NCI-H2107 (cell line): ENCODE data around the gene RASA2.
A peak's percentile ranks its signal among the peaks of the same experiment; 100 is the strongest.
"Not testable (repeated sequence)": the region's sequence is repeated elsewhere in the genome, so short reads cannot be mapped to it uniquely, and the experiment has no call there.

Experiments used
- DNase-seq: peaks from one replicate; lab custom pipeline; 2025; lab: John Stamatoyannopoulos, UW

The RASA2 gene

DNA sequence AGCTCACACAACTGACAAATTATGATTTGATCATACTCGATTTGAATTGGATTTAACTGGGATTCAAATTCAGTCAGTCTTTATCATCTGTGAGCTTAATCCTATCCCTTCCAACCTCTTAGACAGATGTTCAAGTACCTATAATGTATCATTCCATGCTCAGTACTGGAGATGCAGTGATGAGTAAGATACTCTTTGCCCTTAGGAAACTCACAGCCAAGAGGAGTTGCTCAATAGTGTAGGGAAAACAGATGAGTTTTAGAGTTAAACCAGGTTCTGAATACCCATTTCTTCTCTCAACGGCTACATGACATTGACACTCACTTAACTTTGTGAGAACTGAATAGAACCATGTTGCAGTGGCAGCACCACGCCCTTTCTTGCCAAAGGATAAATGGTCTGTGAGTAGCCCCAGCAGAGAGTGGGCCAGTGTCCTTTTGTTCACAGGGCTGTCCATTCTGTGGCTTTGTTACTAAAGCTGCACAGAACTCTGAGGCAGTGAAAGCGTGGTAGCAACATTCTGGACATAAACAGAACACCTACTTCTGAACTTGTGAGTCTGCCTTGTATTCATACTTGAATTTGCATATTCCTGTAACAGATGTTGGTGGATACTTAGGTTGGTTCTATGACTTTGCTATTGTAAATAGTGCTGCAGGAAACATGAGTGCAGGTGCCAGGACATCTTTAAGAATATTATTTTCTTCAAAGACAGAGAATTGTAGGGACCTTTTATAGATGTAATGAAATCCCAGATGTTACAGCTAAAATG lies 91.6 kb downstream of the RASA2 start:
- DNase-seq: no peak

DNA sequence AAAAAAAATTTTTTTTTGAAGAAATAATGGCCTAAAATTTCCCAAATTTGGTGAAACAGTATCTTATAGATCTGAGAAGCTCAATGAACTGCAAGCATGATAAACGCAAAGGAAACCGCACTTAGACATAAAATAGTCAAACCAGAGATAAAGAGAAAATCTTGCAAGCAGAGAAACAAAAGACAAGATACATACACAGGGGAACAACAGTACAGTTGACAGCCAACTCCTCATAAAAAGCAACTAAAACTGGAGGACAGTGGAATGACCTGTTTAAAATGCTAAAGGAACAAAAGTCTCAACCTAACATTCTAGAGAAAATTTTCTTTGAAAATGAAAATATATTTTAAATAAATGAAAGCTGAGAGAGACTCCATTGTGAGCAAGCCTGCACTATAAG lies 107.5 kb downstream of the RASA2 start:
- DNase-seq: no peak

DNA sequence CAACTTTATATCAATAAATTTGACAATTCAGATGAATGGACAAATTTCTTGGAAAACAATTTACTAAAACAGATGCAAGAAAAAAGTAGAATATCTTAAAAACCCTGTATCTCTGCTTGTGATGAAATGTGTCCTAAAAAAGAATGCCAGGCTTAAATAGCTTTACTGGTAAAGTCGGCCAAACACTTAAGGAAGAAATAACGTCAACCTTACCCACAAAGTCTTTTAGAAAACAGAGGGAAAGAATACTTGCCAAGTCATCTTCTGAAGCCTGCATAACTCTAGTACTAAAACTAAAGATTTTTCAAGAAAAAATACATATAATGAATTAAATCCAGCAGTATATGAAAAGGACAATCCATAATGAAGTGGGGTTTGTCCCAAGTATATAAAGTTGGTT lies 111.1 kb downstream of the RASA2 start:
- no peak for DNase-seq

DNA sequence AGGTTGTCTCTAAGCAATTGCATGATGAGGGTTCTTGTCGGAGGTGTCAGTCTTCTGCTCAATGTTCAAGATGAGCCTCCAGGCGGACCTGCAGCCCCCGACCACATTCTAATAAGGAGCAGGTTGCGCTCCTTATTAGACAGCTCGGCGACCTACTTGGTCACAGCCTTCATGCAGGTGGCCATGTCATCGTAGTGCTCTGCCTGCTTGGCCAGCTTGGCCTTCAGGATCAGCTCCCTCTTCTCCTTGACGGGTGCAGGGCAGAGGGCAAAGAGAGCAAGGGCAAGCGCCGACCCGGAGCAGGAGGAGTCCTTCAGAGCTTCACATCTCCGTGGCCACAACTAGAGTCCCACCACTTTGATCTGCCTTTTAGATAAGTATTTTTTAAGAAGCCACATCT lies 113.5 kb downstream of the RASA2 start:
- DNase-seq: no peak

DNA sequence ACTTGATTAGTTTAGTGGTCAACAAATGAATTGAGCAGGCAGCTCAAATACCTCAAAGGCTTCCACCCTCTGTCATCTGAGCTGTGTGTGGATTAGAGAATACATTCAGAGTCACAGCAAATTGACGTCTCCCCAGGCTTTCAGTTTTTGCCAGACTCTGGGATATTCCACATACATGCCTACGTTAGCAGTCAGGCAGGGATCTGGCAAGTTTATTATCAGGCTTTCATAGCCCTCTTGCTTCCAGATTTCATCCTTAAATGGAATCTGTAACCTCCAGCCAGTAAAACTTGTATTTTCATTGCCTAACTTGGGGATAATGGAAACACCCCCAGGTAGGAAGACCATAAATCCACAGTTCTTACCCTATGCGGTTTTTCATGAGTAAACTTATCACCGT lies 115.9 kb downstream of the RASA2 start:
- no peak for DNase-seq

DNA sequence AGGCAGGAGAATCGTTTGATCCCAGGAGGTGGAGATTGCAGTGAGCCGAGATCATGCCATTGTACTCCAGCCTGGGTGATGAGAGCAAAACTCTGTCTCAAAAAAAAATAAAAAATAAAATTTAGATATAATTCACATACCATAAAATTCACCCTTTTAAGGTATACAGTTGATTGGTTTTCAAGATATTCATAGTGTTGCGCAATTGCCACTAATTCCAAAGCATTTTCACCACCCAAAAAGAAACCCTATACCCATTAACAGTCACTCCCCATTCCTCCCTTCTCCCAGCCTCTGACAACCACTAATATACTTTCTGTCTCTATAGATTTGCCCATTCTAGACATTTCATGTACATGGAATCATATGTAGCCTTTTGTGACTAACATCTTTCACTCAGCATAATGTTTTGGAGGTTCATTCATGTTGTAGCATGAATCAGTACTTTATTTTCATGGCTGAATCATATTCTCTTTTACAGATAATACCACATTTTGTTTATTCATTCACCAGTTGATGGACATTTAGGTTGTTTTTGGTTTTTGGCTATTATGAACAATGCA lies 116.7 kb downstream of the RASA2 start:
- no peak for DNase-seq

DNA sequence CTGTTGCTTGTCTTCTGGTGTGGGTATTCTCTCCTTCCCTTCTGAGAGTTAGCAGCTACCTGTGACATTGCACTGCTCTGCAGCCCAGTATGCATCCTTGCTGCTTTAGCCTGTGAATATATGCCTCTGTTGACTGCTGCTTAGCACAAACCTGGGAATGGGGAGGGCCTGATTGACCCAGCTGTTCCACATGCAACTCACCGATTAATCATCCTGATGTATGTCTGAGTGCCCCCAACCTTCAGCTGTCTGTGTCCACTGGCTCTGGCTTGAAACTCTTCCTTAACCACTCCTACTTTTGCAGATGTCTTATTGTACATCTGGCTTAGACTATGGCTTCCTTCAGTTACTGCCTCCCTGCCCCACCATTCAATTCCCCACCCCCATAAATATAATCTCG lies 119.1 kb downstream of the RASA2 start:
- no peak for DNase-seq

DNA sequence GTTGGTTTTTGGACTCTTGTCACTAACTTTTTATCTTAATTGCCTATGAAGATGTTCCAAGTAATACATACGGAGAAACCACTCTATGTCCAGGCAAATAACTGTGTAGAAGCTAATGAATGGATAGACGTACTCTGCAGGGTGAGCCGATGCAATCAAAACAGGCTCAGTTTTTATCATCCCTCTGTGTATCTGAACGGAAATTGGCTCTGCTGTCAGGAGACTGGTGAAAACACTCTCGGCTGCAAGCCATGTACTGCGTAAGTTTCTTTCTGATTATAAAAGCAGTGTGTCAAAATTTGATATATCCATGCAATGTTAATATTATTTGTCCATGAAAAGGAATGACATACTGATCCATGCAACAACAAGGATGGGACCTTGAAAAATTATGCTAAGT lies 121.6 kb downstream of the RASA2 start:
- no peak for DNase-seq

DNA sequence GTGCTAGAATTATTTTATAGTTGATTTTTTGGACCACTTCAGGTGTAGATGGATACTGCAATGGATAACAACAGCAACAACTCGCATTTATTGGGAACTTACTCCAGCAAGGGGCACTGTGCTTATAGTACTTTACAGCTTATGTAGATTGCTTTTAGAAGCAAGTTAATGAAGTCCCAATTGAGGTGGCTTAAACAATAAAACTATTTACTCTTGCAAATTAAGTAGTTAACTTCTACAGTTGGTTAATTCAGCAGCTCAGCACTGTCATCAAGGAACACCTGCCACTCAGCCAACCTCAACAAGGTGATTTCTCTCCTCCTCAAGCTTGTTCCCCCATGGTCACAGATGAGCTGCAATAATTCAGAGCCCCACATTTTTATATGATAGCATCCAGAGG lies 124.1 kb downstream of the RASA2 start:
- DNase-seq: no peak

DNA sequence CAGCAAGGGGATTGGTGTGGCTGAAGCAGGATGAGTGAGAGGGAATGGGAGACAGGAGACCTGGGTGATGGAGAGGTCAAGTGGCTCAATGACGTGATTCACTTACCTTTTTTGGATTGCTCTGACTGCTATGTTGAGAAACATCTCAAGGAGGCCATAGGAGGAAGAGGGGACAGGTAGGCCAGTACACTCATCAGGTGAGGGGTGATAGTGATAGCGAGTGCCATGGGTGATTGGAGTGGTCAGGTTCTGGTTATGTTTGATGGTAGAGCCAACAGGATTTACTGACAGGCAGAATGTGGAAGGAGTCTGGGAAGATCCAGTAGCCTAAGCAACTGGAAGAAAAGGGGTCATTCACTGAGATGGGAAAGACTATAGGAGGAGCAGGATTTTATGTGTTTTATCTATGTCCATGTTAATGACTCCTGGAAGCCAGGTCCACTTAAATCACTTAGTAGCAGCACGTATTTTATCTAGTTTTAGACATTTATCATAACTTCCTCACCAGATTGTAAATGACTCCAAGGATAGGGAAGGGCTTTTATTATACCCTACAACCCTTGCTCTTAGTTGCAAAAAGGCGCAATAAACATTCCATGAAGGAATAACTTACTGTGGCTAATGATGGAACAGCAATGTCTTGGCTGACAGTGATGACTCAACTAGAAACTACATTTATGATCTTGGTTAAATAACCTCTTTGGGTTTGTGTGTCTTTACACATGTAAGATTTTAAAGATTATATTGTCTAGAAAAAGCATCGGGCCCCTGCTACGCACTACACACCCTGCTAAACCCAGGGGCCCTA lies 131.5 kb downstream of the RASA2 start:
- no peak for DNase-seq

DNA sequence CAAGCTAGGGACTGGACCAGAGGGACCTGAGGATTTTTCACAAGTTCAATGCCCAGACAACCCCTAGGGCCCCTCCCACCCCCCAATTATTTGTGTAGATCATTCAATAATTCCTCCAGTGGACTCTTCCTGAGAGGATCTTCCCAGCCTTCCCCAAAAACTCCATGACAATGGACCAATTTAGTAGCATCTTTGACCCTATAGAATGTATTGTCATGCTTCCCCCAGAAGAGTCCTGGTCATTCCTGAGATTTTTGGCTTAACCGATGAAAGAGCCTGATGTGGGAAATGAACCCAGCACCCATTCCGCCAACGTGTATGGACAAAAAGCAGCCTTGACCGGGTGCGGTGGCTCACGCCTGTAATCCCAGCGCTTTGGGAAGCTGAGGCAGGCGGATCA lies 132.1 kb downstream of the RASA2 start:
- no peak for DNase-seq

DNA sequence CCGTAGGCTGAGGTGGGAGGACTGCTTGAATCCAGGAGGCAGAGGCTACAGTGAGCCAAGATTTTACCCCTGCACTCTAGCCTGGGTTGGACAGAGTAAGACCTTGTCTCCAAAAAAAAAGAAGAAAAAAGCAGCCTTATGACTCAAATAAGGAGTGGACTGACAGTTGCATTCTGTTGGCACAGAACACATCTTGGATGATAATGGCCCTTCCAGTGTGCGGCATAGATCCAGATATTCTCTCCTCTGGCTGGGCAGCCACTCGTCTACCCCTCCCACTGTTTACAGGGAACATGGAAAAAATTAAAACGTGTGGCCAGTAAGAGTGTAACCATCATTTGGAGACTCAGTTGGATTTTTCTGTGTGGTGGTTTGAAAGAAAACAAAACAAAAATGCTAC lies 132.6 kb downstream of the RASA2 start:
- DNase-seq: no peak

DNA sequence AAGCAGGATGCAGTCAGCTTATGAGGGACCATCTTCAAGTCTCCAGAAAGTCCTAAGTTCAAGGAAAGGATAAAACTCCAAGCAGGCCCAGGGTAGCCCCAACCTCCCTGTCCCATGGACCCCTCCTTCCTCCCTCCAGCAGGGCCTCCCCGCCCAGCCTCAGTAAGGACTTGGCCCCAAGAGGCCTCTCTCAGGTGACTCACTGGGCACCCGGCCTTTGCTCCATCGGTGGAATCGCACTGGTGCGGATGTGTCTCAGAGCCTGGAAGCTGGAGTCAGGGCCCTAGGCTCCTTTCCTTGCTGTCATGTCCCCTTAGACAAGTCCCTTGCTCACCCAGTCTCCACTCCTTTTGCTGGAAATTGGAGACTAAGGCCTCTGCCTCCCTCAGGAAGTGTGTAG lies 136.9 kb downstream of the RASA2 start:
- no peak for DNase-seq

DNA sequence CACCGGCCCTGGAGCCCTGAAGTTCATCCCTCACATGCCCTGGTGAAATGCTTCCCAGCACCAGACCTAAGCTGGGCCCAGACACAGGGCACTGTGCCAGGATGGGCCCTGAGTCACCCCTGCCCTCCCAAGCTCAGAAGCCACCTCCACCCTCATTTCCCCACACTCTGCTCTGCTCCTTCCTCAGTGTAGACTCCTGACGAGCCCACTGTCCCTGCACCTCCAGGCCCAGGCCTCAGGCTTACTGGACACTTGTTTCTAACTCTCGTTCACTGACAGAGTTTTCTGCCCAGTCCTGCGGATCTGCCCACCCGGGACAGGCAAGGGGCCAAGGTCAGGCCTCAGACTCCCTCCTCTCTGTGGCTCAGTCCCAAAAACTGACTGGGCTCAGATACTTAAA lies 138.7 kb downstream of the RASA2 start:
- DNase-seq: no peak

DNA sequence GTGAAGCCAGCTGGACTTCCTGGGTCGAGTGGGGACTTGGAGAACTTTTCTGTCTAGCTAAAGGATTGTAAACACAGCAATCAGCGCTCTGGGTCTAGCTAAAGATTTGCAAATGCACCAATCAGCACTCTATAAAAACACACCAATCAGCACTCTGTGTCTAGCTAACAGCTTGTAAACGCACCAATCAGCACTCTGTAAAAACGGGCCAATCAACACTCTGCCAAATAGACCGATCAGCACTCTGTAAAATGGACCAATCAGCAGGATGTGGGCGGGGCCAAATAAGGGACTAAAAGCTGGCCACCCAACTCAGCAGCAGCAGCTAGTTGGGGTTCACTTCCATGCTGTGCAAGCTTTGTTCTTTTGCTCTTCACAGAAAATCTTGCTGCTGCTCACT lies 141.5 kb downstream of the RASA2 start:
- DNase-seq: not testable (repeated sequence)

DNA sequence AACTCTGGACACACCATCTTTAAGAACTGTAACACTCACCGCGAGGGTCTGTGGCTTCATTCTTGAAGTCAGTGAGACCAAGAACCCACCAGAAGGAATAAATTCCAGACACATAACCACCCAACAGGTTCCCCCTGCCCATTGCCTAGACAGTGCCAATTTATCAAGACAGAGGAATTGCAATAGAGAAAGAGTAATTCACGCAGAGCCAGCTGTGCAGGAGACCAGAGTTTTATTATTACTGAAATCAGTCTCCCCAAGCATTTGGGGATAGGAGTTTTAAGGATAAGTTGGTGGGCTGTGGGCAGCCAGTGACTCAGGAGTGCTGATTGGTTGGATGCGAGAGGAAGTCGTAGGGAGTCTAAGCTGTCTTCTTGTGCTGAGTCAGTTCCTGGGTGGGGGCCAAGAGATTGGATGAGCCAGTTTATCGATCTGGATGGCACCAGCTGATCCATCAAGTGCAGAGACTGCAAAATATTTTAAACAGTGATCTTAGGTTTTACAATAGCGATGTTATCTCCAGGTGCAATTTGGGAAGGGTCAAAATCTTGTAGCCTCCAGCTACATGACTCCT lies 142.1 kb downstream of the RASA2 start:
- DNase-seq: not testable (repeated sequence)

DNA sequence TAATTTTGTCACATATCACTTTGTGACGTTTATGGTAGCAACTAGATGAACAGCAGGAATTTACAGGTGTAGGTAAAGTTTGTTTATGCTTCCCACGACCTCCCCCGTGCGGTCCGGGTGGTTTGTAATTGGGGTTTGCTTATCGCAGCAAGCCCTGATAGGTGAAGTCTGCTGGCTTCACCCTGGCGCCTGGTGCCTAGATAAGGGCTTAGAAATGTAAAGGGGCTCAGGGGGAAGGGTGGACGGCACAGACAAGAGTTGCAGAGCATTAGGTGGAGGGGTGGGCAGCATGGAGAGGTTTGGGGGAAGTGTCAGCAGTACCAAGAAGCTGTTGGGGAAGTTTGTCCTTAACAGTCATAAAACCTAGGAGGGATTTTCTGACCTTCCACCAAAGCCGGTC lies 143.1 kb downstream of the RASA2 start:
- no peak for DNase-seq

DNA sequence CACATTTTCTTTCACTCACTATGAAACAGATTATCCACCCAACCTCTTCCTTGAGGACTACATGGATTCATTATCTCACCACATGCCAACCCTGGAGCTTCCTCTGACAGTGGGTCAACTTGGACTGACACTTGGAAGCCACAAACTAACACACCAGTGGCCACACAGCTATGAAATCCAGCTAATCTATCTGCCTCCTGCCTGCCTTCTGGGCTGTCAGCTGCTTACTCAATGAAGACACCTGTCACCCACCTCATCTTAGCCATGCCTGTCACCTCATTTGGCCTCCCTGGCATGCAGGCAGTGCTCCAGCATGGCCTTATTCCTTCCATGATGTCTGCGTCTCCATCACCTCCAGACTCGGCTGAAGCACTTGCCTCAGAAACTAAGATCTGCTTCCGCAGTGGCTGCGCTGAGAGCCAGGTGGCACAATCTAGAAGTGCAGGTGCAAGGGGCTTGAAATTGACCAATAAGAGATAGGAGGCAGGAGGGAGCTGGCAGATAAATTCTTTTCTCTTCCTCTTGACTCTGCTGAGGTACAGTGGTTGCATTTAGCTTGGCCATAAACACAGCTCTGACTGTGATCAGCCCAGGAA lies 146.1 kb downstream of the RASA2 start:
- peak; percentile 39 for DNase-seq

DNA sequence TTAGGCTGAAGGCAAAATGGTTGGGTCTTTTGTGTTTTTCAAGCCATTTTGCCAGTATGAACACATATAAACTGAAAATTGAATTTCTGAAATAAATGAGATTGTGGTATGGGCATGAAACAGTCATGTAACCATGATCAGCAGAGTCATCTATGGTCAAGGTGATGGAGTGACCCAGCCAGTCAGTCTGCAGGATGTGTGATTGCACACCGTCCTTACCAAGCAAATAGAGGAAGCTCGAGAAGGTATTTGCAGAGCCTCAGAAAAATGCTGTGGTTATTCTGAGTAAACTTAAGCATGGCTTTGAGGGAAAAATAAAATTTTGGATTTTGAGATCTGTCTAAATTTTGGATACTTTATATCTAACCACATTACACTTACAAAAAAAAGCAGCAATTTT lies 155.4 kb downstream of the RASA2 start:
- DNase-seq: no peak

DNA sequence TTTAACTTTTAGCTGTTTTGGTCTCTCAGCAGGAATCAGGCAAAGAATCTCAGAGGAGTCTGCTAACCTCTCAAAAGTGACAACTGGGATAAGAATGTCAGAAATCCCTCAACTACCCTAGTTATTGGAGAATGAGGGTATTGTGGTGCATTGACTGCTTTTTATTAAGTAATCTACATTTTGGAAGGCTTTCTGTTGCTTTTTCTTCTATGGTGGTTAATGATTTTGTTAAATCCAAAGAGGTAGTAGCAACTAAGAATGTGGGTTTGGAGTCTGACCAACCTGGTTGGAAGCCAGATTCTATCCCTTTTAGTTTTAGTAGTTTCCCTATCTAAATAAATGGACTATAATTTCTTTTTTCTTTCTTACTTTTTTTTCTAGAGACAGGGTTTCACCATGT lies 156.6 kb downstream of the RASA2 start:
- DNase-seq: no peak

DNA sequence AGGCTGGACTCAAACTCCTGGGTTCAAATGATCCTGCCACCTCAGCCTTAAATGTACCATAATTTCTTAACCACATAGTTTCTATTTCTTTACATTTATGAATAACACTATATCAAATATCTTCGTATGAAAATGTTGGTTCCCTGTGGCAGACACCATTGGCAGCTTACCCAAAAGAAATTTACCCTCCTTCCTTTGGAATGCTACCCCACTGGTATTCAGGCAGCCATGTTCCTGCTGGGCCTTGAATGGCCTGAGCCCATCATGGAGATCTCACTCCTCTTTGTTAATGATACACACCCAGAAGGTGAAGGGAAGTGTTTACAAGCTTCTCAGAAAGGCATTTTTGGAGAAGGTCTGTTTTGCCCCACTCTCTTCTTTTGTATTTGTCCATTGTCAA lies 157.0 kb downstream of the RASA2 start:
- no peak for DNase-seq

DNA sequence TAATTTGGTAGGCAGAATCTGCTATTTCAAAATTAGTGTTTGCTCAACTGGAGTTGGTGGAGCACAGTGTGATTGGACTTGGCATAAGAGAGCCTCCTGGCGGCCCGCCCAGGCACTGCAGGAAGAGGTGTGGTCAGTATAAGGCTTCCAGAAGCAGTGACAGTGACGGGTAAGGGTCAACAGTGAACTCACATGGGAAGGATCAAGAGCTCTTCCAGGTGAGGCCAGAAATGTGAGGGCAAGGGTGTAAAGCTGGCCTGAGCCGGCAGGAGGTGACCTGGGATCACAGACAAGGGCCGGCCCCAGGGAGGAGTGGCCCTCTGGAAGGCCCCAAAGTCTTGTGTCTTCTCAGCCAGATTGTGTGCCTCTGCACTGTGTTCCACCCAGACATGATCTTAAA lies 158.1 kb downstream of the RASA2 start:
- DNase-seq: peak; percentile 4
